ENCODE results near the gene LHFPL5. TPM values are rescaled to one million over a fixed set of nuclear protein-coding genes. Genes with fewer than 3 reads are reported as not detected.
A peak's percentile ranks its signal among the peaks of the same experiment; 100 is the strongest.

LHFPL5 gene
- total RNA-seq, 1 donor from 2014 or later, result not detected

DNA sequence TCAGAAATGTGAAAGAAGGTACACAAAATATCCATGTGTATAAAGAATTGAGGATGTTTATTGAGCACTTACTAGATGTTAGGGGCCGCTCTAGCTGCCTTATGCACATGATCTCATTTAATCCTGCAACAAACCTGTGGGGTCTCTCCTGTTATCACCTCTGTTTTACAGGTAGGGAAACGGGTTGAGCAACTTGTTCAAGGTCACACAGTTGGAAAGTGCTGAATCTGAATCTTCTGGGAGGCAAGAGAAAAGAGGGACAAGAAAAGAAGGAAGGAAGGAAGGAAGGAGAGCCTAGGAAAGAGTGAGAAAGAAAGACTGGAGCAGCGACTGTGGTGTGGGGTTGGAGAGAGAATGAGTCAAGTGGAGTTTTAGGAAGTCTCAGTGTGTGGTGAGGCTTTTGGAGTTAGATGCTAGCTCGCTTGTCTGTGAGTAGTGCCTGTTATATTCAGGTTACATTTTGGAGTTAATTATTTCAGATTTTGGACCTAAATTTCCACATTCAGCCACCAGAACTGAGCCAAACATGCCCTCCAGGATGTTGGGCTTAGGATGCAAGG, 16.6 kb upstream of the LHFPL5 start:
- intact Hi-C loops (cut with DNase I), result no loop called here
- no peak for DNase-seq (ENCODE audit: low spot score)

DNA sequence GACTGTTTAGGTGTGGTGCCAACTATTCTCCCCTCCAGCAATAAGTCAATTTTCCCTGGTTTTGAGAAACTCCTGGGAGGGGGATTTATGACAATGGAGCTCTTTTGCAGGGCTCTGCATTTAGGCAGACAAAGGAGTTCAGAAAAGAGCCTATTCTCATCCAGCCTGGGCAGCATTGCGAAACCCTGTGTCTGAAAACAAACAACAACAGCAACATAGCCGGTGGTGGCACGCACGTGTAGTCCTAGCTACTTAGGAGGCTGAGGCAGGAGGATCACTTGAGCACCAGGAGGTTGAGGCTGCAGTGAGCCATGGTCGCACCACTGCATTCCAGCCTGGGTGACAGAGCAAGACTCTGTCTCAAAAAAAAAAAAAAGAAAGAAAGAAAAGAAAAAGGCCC, 14.5 kb upstream of the LHFPL5 start:
- intact Hi-C loops (cut with DNase I), result no loop called here
- DNase-seq (ENCODE audit: low spot score), result no peak

DNA sequence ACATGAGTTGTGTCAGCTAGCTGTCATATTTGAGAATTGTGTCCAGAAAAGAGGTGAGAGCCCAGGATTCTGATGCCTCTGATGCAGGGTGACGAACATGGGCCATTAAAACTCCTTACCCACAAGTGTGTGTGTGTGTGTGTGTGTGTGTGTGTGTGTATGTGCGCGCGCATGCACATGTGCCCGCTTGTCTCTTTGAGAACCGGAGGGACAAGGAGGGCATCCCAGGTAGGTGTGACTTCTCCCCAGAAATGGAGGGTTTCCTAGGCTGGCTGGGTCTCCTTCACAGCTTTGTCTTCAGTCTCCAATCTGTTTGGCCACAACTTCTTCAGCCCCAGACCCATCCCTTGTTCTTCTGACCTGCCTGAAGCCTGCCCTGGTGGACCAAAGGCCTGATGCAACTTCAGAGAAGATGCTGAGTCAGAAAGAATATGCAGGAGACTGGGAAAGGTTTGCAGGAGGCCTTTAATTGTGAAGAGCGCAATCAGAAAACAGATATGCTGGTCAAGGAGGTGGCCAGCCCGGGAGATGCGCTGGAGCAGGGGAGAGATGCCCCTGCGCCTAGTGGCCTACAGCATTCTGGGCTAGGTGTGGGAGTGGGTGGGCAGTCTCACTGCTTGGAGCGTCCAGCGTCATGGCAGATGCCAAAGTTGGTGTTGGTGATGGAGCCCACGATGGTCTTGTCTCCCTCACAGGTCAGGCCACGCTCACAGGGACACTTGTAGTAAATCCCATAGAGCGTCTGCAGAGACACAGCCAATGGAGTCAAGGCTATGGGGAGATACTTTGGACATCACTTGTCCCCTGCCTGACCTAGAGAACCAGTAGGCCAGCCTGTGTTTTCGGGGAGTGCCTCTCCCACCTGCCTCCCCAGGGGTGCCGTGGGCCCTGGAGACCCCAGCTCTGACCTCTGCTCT, 10.4 kb upstream of the LHFPL5 start:
- intact Hi-C loops (cut with DNase I), result no loop called here
- no peak for DNase-seq (ENCODE audit: low spot score)

DNA sequence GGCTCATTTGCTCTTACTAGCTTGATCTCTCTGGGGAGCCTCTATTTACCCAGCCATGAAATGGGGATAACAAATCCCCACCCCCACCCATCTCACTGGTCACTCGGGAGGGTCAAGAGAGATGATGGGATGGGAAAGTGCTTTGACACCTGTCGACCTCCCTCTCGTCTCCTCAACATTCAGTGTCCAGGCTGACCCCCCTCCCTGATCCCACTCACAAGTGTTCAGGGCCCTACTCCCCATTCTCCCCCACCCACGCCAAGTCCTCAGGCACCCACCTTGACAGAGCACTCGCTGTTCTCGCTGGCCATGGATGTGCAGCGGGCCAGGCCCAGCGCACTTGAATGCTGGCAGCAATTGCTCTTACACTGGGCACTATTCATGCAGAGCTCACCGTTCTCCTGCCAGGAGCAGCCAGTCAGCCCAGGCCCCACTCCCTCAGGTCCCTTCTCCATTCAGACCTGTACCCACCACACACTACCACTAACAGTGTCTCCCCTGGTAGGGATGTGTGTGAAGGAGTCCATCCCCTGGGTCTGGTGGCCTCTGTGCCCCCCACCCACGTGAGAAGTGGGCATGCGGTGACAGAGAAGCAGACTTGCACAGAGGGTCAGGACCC, 9.6 kb upstream of the LHFPL5 start:
- no peak for DNase-seq (ENCODE audit: low spot score)
- intact Hi-C loops (cut with DNase I), result no loop called here

DNA sequence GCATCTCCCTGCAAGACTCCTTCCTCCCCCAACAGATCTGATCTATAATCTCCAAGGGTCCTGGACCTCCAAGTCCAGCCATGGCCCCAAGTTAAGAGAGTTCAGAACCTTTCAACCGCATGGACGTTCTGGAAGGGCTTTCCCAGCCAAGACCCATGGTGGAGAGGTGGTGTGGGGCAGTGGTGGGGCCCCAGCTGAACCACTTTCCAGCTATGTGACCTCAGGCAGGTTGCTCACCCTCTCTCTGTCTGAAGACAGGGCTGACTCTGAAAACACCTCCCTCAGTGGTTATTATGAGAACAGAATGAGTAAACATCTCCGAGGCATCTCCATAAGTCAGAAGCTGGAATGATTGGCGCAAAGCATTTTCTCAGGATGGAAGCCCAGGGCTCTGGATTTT, 8.9 kb upstream of the LHFPL5 start:
- peak; percentile 51 for DNase-seq (ENCODE audit: low spot score)
- intact Hi-C loops (cut with DNase I), result no loop called here

DNA sequence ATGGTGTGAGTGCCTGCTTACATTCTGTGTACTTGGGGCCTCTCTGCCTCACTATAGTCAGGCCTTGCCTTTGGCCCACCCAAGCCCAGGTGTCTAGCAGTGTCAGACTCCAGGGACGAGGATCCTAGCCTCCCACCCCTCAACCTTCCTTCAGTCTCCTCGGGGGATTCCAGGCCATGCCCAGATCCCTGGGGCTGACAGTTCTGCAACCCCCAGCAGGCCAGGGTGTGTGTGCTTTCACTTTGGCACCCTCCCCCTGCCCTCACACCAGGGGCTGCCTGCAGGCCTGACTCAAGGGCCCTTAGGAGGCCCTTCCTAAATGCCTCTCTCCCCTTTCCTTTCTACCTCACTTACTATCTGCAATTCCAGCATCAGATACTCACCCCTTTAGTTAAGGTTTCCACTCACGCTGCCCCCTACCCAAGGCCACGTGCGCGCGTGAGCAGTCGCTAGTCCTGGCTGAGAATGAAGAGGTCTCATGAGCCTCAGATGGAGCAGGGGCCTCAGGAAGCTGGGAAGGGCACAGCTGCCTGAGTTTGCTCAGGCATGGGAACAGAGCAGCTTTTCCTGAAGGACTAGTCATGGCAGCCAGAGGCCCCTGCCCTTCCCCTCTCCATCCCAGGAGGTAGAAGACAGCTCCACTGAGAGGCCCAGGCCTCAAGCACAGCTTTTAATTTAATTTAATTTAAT, 7.2 kb upstream of the LHFPL5 start:
- intact Hi-C loops (cut with DNase I), result loop anchor here (1.0 kb wide), 1 partner anchor 11 kb away; no protein-coding TSS in a partner anchor
- DNase-seq (ENCODE audit: low spot score), result no peak

DNA sequence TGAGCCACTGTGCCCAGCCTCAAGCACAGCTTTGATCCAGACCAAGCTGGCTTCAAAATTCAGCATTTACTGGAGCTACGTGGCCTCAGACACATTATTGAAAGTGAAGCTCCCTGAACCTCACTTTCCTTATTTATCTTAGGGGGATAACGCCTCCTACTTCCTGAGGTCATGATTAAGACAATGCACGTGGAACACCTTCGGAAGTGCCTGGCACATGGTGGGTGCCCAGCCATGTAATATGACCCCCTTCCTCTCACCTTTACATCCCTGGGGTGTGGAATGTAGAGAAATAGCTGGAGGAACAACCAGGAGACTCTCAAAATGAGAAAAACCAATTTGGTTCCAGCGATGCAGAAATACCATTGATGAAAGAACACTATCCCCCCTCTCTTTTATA, 6.4 kb upstream of the LHFPL5 start:
- DNase-seq (ENCODE audit: low spot score), result no peak
- intact Hi-C loops (cut with DNase I), result loop anchor here (1.0 kb wide), 1 partner anchor 11 kb away; no protein-coding TSS in a partner anchor

DNA sequence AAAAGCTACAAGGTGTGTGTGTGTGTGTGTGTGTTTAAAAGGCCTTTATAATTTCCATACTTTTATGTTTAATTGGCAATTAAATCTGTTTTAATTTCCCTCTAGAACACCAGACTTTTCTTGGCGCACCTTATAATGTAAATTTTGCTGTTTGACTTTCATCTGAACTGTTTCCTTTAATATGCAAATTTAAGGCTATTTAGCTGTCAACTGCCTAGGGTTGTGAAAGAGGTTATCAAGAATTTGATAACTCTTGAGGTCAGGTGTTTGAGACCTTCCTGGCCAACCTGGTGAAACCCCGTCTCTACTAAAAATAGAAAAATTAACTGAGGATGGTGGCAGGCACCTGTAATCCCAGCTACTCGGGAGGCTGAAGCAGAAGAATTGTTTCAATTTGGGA, 4.0 kb upstream of the LHFPL5 start:
- intact Hi-C loops (cut with DNase I), result no loop called here
- DNase-seq (ENCODE audit: low spot score), result no peak

DNA sequence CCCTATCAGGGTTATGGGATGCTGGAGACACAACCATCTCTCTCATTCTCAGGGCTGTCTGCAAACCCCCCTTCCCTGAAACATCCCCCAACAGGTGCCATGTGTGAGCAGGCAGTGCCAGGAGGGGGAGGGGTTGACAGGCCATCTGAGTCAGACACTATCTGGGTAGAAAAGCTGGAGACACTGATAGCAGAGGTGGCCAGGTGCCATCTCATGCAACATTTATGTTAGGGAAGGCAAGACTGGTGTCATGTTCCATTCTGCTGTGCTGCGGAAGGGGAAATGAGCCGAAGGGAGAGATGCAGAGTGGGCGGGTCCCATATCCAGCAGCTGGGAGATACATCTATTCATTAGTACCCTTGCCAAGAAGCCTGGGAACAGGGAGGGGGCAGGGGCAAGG, 3.5 kb downstream of the LHFPL5 start:
- no peak for DNase-seq (ENCODE audit: low spot score)
- intact Hi-C loops (cut with DNase I), result no loop called here

DNA sequence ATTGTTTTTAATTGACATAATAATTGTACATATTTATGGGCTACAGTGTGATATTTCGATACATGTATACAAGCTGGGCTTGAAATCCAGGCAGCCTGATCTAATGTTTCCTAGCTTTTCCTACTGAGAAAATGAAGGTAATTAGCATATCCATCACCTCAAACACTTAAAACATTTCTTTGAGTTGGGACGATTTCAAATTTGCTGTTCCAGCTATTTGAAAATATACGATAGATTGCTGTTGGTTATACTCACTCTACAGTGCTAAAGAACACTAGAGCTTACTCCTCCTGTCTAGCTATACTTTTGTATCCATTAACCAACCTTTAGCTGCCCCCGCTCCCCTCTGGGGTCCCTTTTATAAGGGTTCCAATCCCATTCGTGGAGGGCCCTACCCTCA, 4.7 kb downstream of the LHFPL5 start:
- DNase-seq (ENCODE audit: low spot score), result no peak
- intact Hi-C loops (cut with DNase I), result no loop called here

DNA sequence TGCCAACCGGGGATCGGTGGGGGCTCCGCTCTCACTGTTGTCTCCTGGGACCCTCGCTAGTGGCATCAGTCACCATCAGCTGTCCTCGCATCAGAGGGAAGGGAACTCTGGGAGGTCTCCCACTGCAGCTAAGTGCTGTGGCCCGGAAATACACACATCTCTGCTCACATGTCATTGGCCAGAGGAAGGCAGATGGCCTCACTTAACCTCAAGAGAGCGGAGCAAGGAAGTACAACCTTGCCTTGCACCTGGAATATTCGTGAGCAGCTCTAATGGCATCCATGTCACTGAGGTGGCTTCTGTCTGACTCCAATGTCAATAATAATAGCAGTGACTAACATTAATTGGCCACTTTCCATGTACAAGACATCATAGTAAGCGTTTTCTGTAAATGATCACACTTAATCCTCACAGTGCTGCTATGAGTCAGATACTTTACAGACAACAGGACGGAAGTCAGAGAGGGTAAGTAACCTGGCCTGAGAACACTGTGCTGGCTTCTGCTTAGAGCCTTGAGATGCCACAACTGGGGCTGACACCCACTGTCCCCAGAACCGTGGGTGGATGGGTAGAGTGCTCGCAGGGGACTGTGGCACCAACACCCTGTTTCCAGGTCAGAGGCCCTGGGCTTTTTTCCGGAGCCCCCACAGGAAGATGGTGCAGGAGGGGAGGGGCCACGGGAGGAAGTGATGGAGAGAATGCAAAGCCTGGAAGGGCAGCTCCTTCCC, 6.0 kb downstream of the LHFPL5 start:
- intact Hi-C loops (cut with DNase I), result no loop called here
- DNase-seq (ENCODE audit: low spot score), result no peak

DNA sequence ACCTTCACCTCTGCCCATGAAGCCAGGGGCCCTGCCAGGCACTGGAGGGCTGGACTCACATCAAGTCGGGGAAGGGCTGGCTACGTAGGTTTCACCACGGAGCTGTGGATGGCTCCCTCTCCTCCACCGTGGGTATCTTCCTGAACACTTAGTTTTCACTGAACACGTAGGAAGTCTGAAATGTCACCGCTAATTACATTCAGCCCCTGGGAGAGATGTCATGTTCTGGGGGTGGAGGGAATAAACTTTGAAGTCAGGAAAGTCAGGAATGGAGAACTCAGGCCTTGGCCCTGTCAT, 6.5 kb downstream of the LHFPL5 start:
- no peak for DNase-seq (ENCODE audit: low spot score)
- intact Hi-C loops (cut with DNase I), result no loop called here

DNA sequence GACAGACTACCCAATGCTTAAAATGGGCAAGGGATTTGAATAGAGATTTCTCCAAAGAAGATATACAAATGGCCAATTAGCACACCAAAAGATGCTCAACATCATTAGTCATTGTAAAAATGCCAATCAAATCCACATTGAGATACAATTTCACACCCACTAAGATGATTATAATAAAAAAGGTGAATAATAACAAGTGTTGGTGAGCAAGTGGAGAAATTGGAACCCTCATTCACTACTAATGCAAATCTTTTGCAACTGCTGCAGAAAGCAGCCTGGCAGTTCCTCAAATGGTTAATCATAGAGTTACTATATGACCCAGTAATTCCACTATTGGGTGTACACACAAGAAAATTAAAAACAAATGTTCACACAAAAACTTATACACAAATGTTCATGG, 12.4 kb downstream of the LHFPL5 start:
- intact Hi-C loops (cut with DNase I), result no loop called here
- DNase-seq (ENCODE audit: low spot score), result no peak

DNA sequence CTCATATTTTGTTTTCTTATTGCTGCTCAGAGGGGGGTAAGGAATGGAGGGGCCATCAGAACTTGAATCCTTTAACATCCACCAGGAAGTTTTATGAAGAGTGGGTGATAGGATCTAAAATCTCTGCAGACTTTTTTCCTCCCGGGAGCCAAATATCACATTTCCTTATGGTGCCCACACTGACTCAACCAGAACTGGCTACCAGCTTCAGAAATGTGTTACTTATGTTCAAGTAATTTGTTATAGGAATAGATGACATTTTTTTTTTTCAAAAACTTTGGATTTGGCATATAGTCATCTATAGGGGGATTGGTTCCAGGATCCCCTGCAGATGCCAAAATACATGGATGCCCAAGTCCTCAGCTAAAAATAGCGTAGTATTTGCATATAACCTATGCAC, 18.4 kb downstream of the LHFPL5 start:
- intact Hi-C loops (cut with DNase I), result no loop called here
- no peak for DNase-seq (ENCODE audit: low spot score)

DNA sequence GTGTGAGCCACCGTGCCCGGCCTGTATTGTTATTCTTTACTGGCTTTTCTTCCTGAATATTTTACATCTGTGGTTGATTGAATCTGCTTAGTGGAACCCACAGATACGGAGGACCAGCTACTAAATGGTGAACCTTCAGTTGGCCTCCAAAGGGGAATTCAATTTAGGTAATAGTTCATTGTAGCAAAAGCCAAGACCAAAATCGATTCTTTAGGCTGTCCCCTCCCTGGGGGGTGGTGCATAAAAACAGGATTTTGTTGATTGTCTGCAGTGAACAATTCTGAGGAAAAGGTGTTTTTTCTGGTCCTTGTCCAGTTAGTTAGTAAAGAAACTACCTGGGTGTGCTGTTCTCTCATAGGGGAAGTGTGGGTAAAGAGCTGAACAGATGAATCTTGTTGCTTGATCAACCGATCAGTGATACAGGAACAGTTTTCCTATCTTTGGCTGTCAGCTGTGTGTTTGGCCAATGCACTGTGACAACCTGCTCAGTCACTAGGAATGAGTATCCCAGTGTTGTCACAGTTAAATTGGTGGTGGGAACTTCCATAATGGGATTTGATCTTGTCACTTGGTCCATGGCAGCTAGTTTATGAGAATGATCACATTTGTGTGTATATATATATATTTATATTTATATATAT, 19.5 kb downstream of the LHFPL5 start:
- no peak for DNase-seq (ENCODE audit: low spot score)
- intact Hi-C loops (cut with DNase I), result no loop called here

DNA sequence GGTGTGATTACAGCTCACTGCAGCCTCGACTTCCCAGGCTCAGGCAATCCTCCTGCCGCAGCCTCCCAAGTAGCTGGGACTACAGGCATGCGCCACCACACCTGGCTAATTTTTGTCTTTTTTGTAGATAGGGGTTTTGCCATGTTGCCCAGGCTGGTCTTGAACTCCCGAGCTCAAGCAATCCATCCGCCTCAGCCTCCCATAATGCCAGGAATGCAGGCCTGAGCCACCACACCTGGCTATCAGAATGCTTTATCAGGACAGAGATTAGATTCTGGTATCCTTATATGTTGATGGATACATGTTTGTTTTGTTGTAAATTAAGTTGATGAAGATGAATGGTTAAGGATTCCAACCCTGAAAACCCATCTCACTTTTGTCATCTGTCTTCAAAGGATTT, 24.2 kb downstream of the LHFPL5 start:
- intact Hi-C loops (cut with DNase I), result no loop called here
- DNase-seq (ENCODE audit: low spot score), result no peak

DNA sequence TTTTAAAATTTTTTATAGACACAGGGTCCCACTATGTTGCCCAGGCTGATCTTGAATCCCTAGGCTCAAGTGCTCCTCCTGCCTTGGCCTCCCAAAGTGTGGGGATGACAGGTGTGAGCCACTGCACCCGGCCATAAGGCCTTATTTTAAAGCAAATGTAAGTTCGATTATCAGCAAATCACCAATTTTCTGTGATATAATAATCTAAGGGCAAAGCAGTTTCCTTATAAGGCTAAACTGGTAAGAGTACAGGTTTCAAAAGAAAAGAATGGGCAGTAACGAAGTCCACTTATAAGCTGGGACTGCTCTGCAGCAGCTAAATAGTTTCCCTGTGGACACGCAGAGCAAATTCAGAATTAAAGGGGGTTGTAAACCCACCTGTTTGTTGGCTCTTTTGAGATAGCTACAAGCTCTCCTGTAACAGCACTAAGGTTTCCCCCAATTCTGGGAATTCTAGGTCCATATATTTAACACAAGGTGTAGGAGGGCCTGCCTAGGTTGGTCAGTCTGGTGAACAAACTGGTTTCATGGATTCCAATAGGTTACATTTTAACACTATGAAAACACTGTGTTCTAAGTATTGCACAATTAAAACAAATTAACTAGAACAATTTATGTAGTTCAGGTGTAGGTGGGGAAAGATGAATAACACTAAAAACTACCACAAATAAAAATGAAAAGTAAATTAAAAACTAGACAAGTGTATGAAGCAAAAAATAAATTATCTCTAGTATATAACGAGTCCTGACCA, 26.3 kb downstream of the LHFPL5 start:
- no peak for DNase-seq (ENCODE audit: low spot score)

DNA sequence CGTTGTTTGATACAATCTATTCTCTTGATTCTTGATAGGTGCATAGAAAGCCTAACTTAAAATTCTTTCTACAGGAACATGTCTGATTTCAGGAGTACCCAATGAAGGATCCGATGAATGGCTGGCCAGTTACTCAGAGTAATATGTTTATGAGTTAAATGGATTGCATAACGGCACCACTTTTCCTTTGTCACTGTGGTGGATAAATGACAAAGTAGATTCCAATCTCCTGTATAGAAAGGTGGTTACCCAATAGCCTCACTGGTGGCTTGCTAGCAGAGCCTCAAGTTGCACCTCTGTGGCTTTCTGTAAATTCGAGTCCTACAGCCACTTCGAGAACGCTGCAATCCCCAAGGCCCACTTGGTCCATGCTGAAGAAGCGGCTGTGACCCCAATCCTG, 28.4 kb downstream of the LHFPL5 start:
- no peak for DNase-seq (ENCODE audit: low spot score)
- intact Hi-C loops (cut with DNase I), result no loop called here

More for the DNA sequence above, 26.3 kb downstream of the LHFPL5 start:
- intact Hi-C loops (cut with DNase I), result no loop called here

DNA sequence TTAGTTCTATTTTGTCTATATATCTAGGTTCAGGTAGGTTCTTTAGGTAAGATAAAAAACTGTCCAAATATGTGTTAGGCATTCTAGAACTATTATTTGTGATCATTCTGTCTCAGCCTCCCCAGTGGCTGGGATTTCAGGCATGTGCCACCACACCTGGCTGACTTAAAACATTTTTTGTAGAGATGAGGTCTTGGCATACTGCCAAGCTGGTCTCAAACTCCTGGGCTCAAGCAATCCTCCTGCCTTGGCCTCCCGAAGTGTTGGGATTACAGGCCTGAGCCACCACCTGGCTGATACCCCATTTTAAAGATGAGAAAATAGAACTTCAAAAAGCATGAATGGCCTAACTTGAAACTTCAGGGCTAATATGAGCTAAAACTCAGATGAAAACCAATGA, 33.9 kb downstream of the LHFPL5 start:
- intact Hi-C loops (cut with DNase I), result no loop called here
- DNase-seq (ENCODE audit: low spot score), result no peak

Data from cardiac septum (tissue), 1 donor.